Measurements from ENCODE around the gene CFAP92.

Gene CFAP92

GRCh38 chr3:129023909-129024308, 30.0 kb upstream of the CFAP92 start:
- DNase-seq, result no peak

GRCh38 chr3:129023008-129023358, 29.1 kb upstream of the CFAP92 start:
- DNase-seq, result no peak

- DNase-seq, result no peak
These were observed 28.5 kb upstream of the CFAP92 start for GRCh38 chr3:129022114-129023007.

GRCh38 chr3:129021140-129021551, 27.3 kb upstream of the CFAP92 start:
- DNase-seq, result no peak

- no peak for DNase-seq
These were observed 26.8 kb upstream of the CFAP92 start for GRCh38 chr3:129020691-129021090.

- DNase-seq, result no peak
These were observed 25.4 kb upstream of the CFAP92 start for GRCh38 chr3:129019266-129019665.

- no peak for DNase-seq
These were observed 24.9 kb upstream of the CFAP92 start for GRCh38 chr3:129018751-129019150.

GRCh38 chr3:129018271-129018670, 24.4 kb upstream of the CFAP92 start:
- no peak for DNase-seq

- DNase-seq, result no peak
These were observed 23.6 kb upstream of the CFAP92 start for GRCh38 chr3:129017484-129017899.

GRCh38 chr3:129016720-129017483, 23.0 kb upstream of the CFAP92 start:
- DNase-seq, result no peak

GRCh38 chr3:129016356-129016719, 22.5 kb upstream of the CFAP92 start:
- no peak for DNase-seq

- DNase-seq, result no peak
These were observed 21.7 kb upstream of the CFAP92 start for GRCh38 chr3:129015388-129016105.

GRCh38 chr3:129014793-129015345, 21.0 kb upstream of the CFAP92 start:
- no peak for DNase-seq

GRCh38 chr3:129014148-129014547, 20.3 kb upstream of the CFAP92 start:
- DNase-seq, result no peak

- DNase-seq, result no peak
These were observed 19.6 kb upstream of the CFAP92 start for GRCh38 chr3:129013491-129013891.

- no peak for DNase-seq
These were observed 16.6 kb upstream of the CFAP92 start for GRCh38 chr3:129010310-129010956.

GRCh38 chr3:129009266-129009665, 15.4 kb upstream of the CFAP92 start:
- no peak for DNase-seq

- DNase-seq, result no peak
These were observed 13.9 kb upstream of the CFAP92 start for GRCh38 chr3:129007792-129008191.

- DNase-seq, result no peak
These were observed 13.0 kb upstream of the CFAP92 start for GRCh38 chr3:129006864-129007263.

- DNase-seq, result no peak
These were observed 11.8 kb upstream of the CFAP92 start for GRCh38 chr3:129005526-129006303.

- DNase-seq, result no peak
These were observed 10.9 kb upstream of the CFAP92 start for GRCh38 chr3:129004639-129005295.

Data from NCI-H1930 (cell line).